K562 (cell line): ENCODE measurements around the gene PLAC1. TPM values are rescaled to one million over a fixed set of nuclear protein-coding genes. Genes with fewer than 3 reads are reported as not detected.

Source experiments
- ATAC-seq: fragments of 200-7000 bp; cut with Tn5 transposase; 3 replicates; pipeline ENCODE4 v1.9.1; 2020; ENCODE audit warnings: moderate library complexity
- BruUV-seq: library from RNA; stranded (reverse); fragments of 400-500 nt; replicated peaks from 2 replicates; lab custom pipeline; 2021; lab: Mats Ljungman, UMichigan
- CTCF ChIA-PET: fragments of 300-600 bp; formaldehyde crosslinking; extraction: SDS; loops from one replicate; lab custom pipeline; 2021; ENCODE audit warnings: low intra/inter-chr PET ratio; lab: Yijun Ruan, JAX
- POLR2A ChIA-PET: fragments of 300-600, 350-650 bp; sonication (Branson Sonifier 250); formaldehyde crosslinking; extraction: SDS; loops from one replicate; lab custom pipeline; 2021; ENCODE audit warnings: antibody characterized with exemption, inconsistent platforms; lab: Yijun Ruan, JAX
- DNase-seq, 4 experiments: peaks; one replicate each; pipeline versions ENCODE4 v3.0.0 to v3.0.0-alpha.2; 2011 to 2018; ENCODE audit warnings: low spot score in 3 of 4, mixed read lengths in 3 of 4; ENCODE audit errors: extremely low read depth in 1 of 4
- FAIRE-seq: peaks from 2 replicates; lab custom pipeline; 2011; peaks lifted over from hg19 to GRCh38; lab: Jason Lieb, UNC
- H2AFZ ChIP-seq: 2 replicates; pipeline ENCODE4 v1.6.0; 2011; ENCODE audit warnings: low read depth, low read length, control low read depth, inconsistent platforms
- H3K27ac ChIP-seq: fragments of 200-600 bp; 3 replicates; pipeline ENCODE4 v1.8.0; 2011; ENCODE audit warnings: low read depth, mild to moderate bottlenecking, control low read depth, inconsistent platforms, low read length, moderate library complexity, mixed read lengths; ENCODE audit errors: extremely low read depth
- H3K27me3 ChIP-seq, 2 experiments: fragments of 300-600 bp in 1 of 2; 2 replicates in 1 of 2; 3 replicates in 1 of 2; pipeline versions ENCODE4 v1.6.0 to v1.8.0; 2011; ENCODE audit warnings: inconsistent platforms in 2 of 2, low read length in 2 of 2, mild to moderate bottlenecking in 1 of 2, mixed read lengths in 1 of 2, moderate library complexity in 1 of 2; ENCODE audit not compliant: control insufficient read depth in 2 of 2, insufficient read depth in 2 of 2
- H3K36me3 ChIP-seq: fragments of 300-600 bp; 3 replicates; pipeline ENCODE4 v1.8.0; 2011; ENCODE audit warnings: mild to moderate bottlenecking, low read length, inconsistent platforms; ENCODE audit not compliant: control insufficient read depth, insufficient read depth
- H3K4me1 ChIP-seq, 2 experiments: fragments of 200-600 bp in 1 of 2; replicated peaks in 1 of 2; 2 replicates in 1 of 2; 3 replicates in 1 of 2; pipeline versions ENCODE4 v1.5.1 to v1.8.0; 2011; ENCODE audit warnings: inconsistent platforms in 2 of 2, low read length in 2 of 2, mild to moderate bottlenecking in 1 of 2, mixed read lengths in 1 of 2, moderate library complexity in 1 of 2; ENCODE audit not compliant: control insufficient read depth in 2 of 2, insufficient read depth in 2 of 2
- H3K4me2 ChIP-seq: 2 replicates; pipeline ENCODE4 v1.6.1; 2011; ENCODE audit warnings: low read length, control low read depth, inconsistent platforms, mixed read lengths; ENCODE audit not compliant: insufficient read depth
- H3K4me3 ChIP-seq: fragments of 200-600 bp; sonication (generic), shearing (Covaris generic); 2 replicates; pipeline ENCODE4 v1.5.1; 2016; ENCODE audit warnings: control low read depth, inconsistent platforms
- H3K79me2 ChIP-seq: fragments of 200-600 bp; 3 replicates; pipeline ENCODE4 v1.8.0; 2011; ENCODE audit warnings: low read length, inconsistent platforms; ENCODE audit not compliant: control insufficient read depth, insufficient read depth
- H3K9ac ChIP-seq, 2 experiments: 2 replicates each; pipeline versions ENCODE4 v1.6.0 to v1.6.1; 2011; ENCODE audit warnings: low read depth in 2 of 2, low read length in 2 of 2, control low read depth in 1 of 2, inconsistent platforms in 1 of 2, mild to moderate bottlenecking in 1 of 2, mixed read lengths in 1 of 2; ENCODE audit not compliant: insufficient read depth in 1 of 2
- H3K9me1 ChIP-seq: one replicate; pipeline ENCODE4 v1.6.0; 2011; ENCODE audit warnings: inconsistent platforms, mild to moderate bottlenecking, low read length, moderate library complexity; ENCODE audit not compliant: control insufficient read depth, insufficient read depth
- H3K9me3 ChIP-seq: replicated peaks from 2 replicates; pipeline ENCODE4 v1.5.1; 2011; ENCODE audit warnings: low read depth, low read length, inconsistent platforms; ENCODE audit not compliant: control insufficient read depth, insufficient read depth
- H4K20me1 ChIP-seq: replicated peaks from 2 replicates; pipeline ENCODE4 v1.6.1; 2011; ENCODE audit warnings: low read length, inconsistent platforms, mixed read lengths; ENCODE audit not compliant: control insufficient read depth, insufficient read depth
- ARID4B ChIP-seq: sonication (generic); formaldehyde crosslinking; IDR thresholded peaks from 2 replicates; pipeline ENCODE4 v1.8.0; 2022; ENCODE audit warnings: mild to moderate bottlenecking, missing genetic modification reagents
- E4F1 ChIP-seq: fragments of 250-450 bp; sonication (Bioruptor Pico); IDR thresholded peaks from 2 replicates; pipeline ENCODE4 v1.5.0; 2021; ENCODE audit warnings: mild to moderate bottlenecking, borderline replicate concordance
- NELFE ChIP-seq: IDR thresholded peaks from 2 replicates; pipeline ENCODE4 v1.6.1; 2011; ENCODE audit warnings: mild to moderate bottlenecking; ENCODE audit not compliant: insufficient read depth, insufficient read length
- THAP12 ChIP-seq: fragments of 250-450 bp; sonication (Bioruptor Pico); IDR thresholded peaks from 2 replicates; pipeline ENCODE4 v1.9.0; 2021; ENCODE audit warnings: mild to moderate bottlenecking, inconsistent platforms
- ZBTB2 ChIP-seq: fragments of 450-650 bp; IDR thresholded peaks from 2 replicates; pipeline ENCODE4 v1.6.1; 2016; ENCODE audit warnings: antibody characterized with exemption
- whole genome bisulfite sequencing: fragments of 100-300 bp; shearing (Covaris generic); methylation state at CpG from one replicate; pipeline ENCODE4 v1.1.6; 2016; ENCODE audit warnings: low coverage, mixed read lengths; ENCODE audit not compliant: insufficient coverage; ENCODE audit errors: missing lambda C conversion rate; 5-methylcytosine and 5-hydroxymethylcytosine counted together
- in situ Hi-C: fragments of 300-500 bp; cut with MboI; formaldehyde crosslinking; loops from 4 replicates; pipeline ENCODE4 v1.15.0; 2018; ENCODE audit warnings: inconsistent platforms, mixed read lengths
- intact Hi-C: fragments of 100-400 bp; cut with micrococcal nuclease; formaldehyde crosslinking; loops from 2 replicates; pipeline ENCODE4 v1.14.2; 2022
- polyA plus RNA-seq, 8 experiments: library from polyadenylated mRNA; depleted of rRNA in 4 of 8; stranded (reverse) in 5 of 8; unstranded in 3 of 8; fragments of >200 nt; fragmentation: Nextera tagmentation in 2 of 8; fragmentation: Illumina TruSeq in 1 of 8; extraction: Ambion mirVana in 2 of 8; extraction: Trizol in 1 of 8; gene quantifications; 2 replicates each; pipeline versions ENCODE4 v1.2.1 to v1.2.3, GENCODE V29; 2011 to 2014; ENCODE audit warnings: inconsistent platforms in 1 of 8, missing spikeins in 1 of 8
- total RNA-seq, 7 experiments: library from RNA; depleted of rRNA in 6 of 7; stranded (reverse); fragments of >200 nt in 6 of 7; fragmentation: Illumina TruSeq in 2 of 7; extraction: Trizol in 2 of 7; gene quantifications; 2 replicates each; pipeline versions ENCODE4 v1.2.1 to v1.2.3, GENCODE V29; 2011 to 2021; ENCODE audit warnings: low replicate concordance in 1 of 7
- TF ChIP-seq, protein P1 (sequence below): fragments of 450-650 bp; IDR thresholded peaks from 2 replicates; pipeline ENCODE4 v1.6.1; 2017; ENCODE audit warnings: antibody characterized with exemption

Gene PLAC1
- total and polyA plus RNA-seq, 9 of the 15 experiments (the other 6 are each of a cell fraction or from before 2014, with no cell fraction given): 0.82 to 9.1 (median 1.7) TPM

DNA sequence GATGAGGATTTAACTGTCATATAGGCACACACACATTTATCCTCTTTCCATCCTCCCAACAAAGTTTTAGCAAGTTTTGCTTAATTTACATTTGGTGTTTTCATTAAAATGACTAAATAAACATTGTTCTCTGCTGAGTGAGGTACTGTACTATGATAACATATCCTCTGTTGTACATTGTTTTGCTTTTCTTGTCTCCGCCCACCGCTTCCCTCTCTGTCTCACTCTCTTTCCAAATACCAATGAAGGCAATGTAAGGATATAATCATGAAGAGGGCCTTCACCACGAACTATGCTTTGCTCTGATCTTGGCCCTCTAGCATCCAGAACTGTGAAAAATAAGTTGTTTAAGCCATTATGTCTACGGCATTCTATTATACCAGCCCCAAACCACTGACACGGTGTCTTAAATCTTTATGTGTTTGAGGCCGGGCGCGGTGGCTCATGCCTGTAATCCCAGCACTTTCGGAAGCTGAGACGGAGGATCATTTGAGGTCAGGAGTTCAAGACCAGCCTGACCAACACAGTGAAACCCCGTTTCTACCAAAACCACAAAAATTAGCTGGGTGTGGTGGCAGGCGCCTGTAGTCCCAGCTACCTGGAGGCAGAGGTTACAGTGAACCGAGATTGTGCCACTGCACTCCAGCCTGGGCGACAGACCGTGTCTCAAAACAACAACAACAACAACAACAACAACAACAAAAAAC lies 133.0 kb downstream of the PLAC1 start:
- POLR2A ChIA-PET: no interaction called here
- WGBS: 77% methylated on average over 14 of the region's 15 CpGs
- Histone ChIP-seq H3K9me3 (no peaks in the 10 kb centered on the region), H4K20me1 (no peaks in the 10 kb centered on the region), H3K4me3 (no peak overlapping the region), H3K4me2 (no peak overlapping the region), H3K27me3 (no peaks in the 10 kb centered on the region), H3K79me2 (no peaks in the 10 kb centered on the region), H3K9me1 (no peaks in the 10 kb centered on the region), H3K4me1 (no peaks in the 10 kb centered on the region; a peak in 1 of 5 replicates), H3K36me3 (no peaks in the 10 kb centered on the region), H2AFZ (no peak overlapping the region), H3K9ac (no peak overlapping the region), H3K27ac (no peak overlapping the region)
- DNase-seq (no peak), FAIRE-seq (no peak), ATAC-seq (no peak)
- in situ Hi-C loops (no loop called here), intact Hi-C loops (no loop called here)
- CTCF ChIA-PET: no interaction called here
- no TSS peak for BruUV-seq
- TF ChIP-seq E4F1: no peak
- TF ChIP-seq NELFE: no peak
- no peak for TF ChIP-seq ZBTB2
- TF ChIP-seq ARID4B: no peak
- no peak for TF ChIP-seq THAP12 (CRISPR knock-in tag)
- TF ChIP-seq, protein P1, sequence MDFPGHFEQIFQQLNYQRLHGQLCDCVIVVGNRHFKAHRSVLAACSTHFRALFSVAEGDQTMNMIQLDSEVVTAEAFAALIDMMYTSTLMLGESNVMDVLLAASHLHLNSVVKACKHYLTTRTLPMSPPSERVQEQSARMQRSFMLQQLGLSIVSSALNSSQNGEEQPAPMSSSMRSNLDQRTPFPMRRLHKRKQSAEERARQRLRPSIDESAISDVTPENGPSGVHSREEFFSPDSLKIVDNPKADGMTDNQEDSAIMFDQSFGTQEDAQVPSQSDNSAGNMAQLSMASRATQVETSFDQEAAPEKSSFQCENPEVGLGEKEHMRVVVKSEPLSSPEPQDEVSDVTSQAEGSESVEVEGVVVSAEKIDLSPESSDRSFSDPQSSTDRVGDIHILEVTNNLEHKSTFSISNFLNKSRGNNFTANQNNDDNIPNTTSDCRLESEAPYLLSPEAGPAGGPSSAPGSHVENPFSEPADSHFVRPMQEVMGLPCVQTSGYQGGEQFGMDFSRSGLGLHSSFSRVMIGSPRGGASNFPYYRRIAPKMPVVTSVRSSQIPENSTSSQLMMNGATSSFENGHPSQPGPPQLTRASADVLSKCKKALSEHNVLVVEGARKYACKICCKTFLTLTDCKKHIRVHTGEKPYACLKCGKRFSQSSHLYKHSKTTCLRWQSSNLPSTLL: no peak
